CD14-positive monocyte (primary cell): Measurements from ENCODE around the gene RRN3. TPM values are rescaled to one million over a fixed set of nuclear protein-coding genes. Genes with fewer than 3 reads are reported as not detected.
"Not testable (repeated sequence)": the region's sequence is repeated elsewhere in the genome, so short reads cannot be mapped to it uniquely, and the experiment has no call there.

Experiments
- DNase-seq, 3 donors: peaks; one replicate each; pipeline ENCODE4 v3.0.0-alpha.2; 2011 to 2022
- H2AFZ ChIP-seq: 2 replicates; pipeline ENCODE4 v1.6.0; 2012; ENCODE audit warnings: mild to moderate bottlenecking, low read depth, low read length, inconsistent platforms; ENCODE audit not compliant: insufficient read depth, poor library complexity, severe bottlenecking
- H3K27ac ChIP-seq, 2 donors: 1 replicate in 1 of 2; 2 replicates in 1 of 2; pipeline ENCODE4 v1.5.1; 2012 to 2013; ENCODE audit warnings: low read length in 2 of 2, control low read depth in 1 of 2, inconsistent platforms in 1 of 2, low read depth in 1 of 2, mild to moderate bottlenecking in 1 of 2
- H3K27me3 ChIP-seq, 2 donors: one replicate each; pipeline versions ENCODE4 v1.6.0 to v1.6.1; 2011 to 2013; ENCODE audit warnings: low read length in 2 of 2; ENCODE audit not compliant: control insufficient read depth in 2 of 2, insufficient read depth in 2 of 2
- H3K36me3 ChIP-seq, 2 donors: replicated peaks in 1 of 2; 1 replicate in 1 of 2; 2 replicates in 1 of 2; pipeline versions ENCODE4 v1.5.1 to v1.6.1; 2012 to 2013; ENCODE audit warnings: low read length in 2 of 2, control low read depth in 1 of 2, inconsistent platforms in 1 of 2, mild to moderate bottlenecking in 1 of 2; ENCODE audit not compliant: insufficient read depth in 2 of 2, control insufficient read depth in 1 of 2
- H3K4me1 ChIP-seq, 2 donors: 1 replicate in 1 of 2; 2 replicates in 1 of 2; pipeline versions ENCODE4 v1.5.1 to v1.6.1; 2012 to 2013; ENCODE audit warnings: low read length in 2 of 2, control low read depth in 1 of 2, inconsistent platforms in 1 of 2, mild to moderate bottlenecking in 1 of 2, moderate library complexity in 1 of 2; ENCODE audit not compliant: insufficient read depth in 2 of 2, control insufficient read depth in 1 of 2
- H3K4me2 ChIP-seq: replicated peaks from 2 replicates; pipeline ENCODE3; 2012; ENCODE audit warnings: low read length, moderate library complexity, mild to moderate bottlenecking; ENCODE audit not compliant: poor library complexity, severe bottlenecking; ENCODE audit errors: extremely low read depth
- H3K4me3 ChIP-seq, 3 experiments: fragments of 200-600 bp in 1 of 3; sonication (generic) in 1 of 3; replicated peaks in 1 of 3; 1 replicate in 2 of 3; 2 replicates in 1 of 3; pipeline ENCODE4 v1.5.1; 2011 to 2013; ENCODE audit warnings: low read length in 3 of 3, mild to moderate bottlenecking in 3 of 3, control low read depth in 2 of 3, low read depth in 2 of 3, inconsistent platforms in 1 of 3, moderate library complexity in 1 of 3
- H3K79me2 ChIP-seq: 2 replicates; pipeline ENCODE4 v1.6.0; 2012; ENCODE audit warnings: mild to moderate bottlenecking, control low read depth, inconsistent platforms, low read length, moderate library complexity; ENCODE audit not compliant: insufficient read depth
- H3K9ac ChIP-seq: 2 replicates; pipeline ENCODE4 v1.6.0; 2017; ENCODE audit warnings: low read length, mild to moderate bottlenecking; ENCODE audit not compliant: insufficient read depth, poor library complexity, severe bottlenecking
- H3K9me3 ChIP-seq, 2 donors: replicated peaks in 1 of 2; 1 replicate in 1 of 2; 2 replicates in 1 of 2; pipeline versions ENCODE4 v1.5.1 to v1.6.1; 2012 to 2013; ENCODE audit warnings: low read length in 2 of 2, control low read depth in 1 of 2; ENCODE audit not compliant: control insufficient read depth in 1 of 2, insufficient read depth in 1 of 2
- H4K20me1 ChIP-seq: 2 replicates; pipeline ENCODE4 v1.6.0; 2012; ENCODE audit warnings: mild to moderate bottlenecking, low read length, control low read depth, moderate library complexity; ENCODE audit not compliant: insufficient read depth
- H3K27ac Mint-ChIP-seq, 7 donors: one replicate each; pipeline ENCODE4 v1.8.0; 2020; ENCODE audit warnings: mild to moderate bottlenecking in 7 of 7, mixed read lengths in 7 of 7, moderate library complexity in 6 of 7, inconsistent platforms in 2 of 7
- H3K27me3 Mint-ChIP-seq, 3 donors: one replicate each; pipeline ENCODE4 v1.8.0; 2021 to 2022; ENCODE audit warnings: low read depth in 3 of 3, mild to moderate bottlenecking in 3 of 3, mixed read lengths in 3 of 3, moderate library complexity in 3 of 3, inconsistent platforms in 1 of 3
- H3K36me3 Mint-ChIP-seq, 2 donors: one replicate each; pipeline ENCODE4 v1.8.0; 2020; ENCODE audit warnings: mixed read lengths in 2 of 2, inconsistent platforms in 1 of 2, mild to moderate bottlenecking in 1 of 2
- H3K4me1 Mint-ChIP-seq: one replicate; pipeline ENCODE4 v1.8.0; 2020; ENCODE audit warnings: mild to moderate bottlenecking, mixed read lengths
- H3K4me3 Mint-ChIP-seq, 2 donors: one replicate each; pipeline ENCODE4 v1.8.0; 2020; ENCODE audit warnings: mild to moderate bottlenecking in 2 of 2, mixed read lengths in 2 of 2, moderate library complexity in 1 of 2
- H3K9me3 Mint-ChIP-seq, 7 donors: one replicate each; pipeline ENCODE4 v1.8.0; 2020 to 2022; ENCODE audit warnings: mixed read lengths in 7 of 7, mild to moderate bottlenecking in 6 of 7, moderate library complexity in 6 of 7, inconsistent platforms in 2 of 7
- WGBS: methylation state at CpG from one replicate; pipeline ENCODE4 v1.1.5; 2013; ENCODE audit warnings: missing lambda C conversion rate; ENCODE audit not compliant: insufficient coverage; 5-methylcytosine and 5-hydroxymethylcytosine counted together
- intact Hi-C, 2 donors: fragments of 100-400 bp; cut with micrococcal nuclease; formaldehyde crosslinking; loops; one replicate each; pipeline versions ENCODE4 v1.15.0 to v1.15.1; 2023
- polyA plus RNA-seq, 3 donors: library from polyadenylated mRNA; depleted of rRNA in 1 of 3; unstranded in 2 of 3; stranded (reverse) in 1 of 3; fragments of 300-500 nt in 2 of 3; fragments of >200 nt in 1 of 3; fragmentation: Illumina TruSeq in 2 of 3; gene quantifications; 1 replicate in 2 of 3; 2 replicates in 1 of 3; pipeline ENCODE4 v1.2.3, GENCODE V29; 2012 to 2021

The RRN3 gene
- polyA plus RNA-seq, 3 donors: 4.3 to 9.2 (median 9.1) TPM

- H3K27me3 Mint-ChIP-seq, H3K9me3 Mint-ChIP-seq, H3K79me2 ChIP-seq, intact Hi-C loops, H3K27ac ChIP-seq, H3K36me3 Mint-ChIP-seq, DNase-seq, H3K9me3 ChIP-seq, H3K9ac ChIP-seq, H3K36me3 ChIP-seq, H2AFZ ChIP-seq, H3K4me3 Mint-ChIP-seq, H3K27me3 ChIP-seq, H4K20me1 ChIP-seq, H3K4me3 ChIP-seq, H3K4me1 ChIP-seq, H3K4me1 Mint-ChIP-seq, H3K4me2 ChIP-seq, H3K27ac Mint-ChIP-seq: not testable (repeated sequence)
- no CpG with 5 or more reads among the region's 2 CpGs for WGBS
Measured at GRCh38 chr16:15099366-15099909, 5.4 kb upstream of the RRN3 start.

DNA sequence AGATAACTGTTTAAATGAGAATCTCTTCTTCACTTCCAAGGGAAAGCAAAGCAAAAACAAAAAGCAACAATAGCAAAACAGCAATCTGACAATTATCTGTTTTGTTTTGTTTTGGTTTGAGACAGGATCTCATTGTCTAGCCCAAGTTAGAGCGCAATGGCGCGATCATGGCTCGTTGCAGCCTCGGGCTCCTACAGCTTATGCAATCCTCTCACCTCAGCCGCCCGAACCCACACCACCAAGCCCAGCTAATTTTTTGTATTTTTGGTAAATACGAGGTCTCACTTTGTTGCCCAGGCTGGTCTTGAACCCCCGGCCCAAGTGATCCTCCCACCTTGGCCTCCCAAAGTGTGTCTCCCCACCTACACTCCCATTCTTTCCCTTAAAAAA is 2.5 kb upstream of the RRN3 start:
- H3K9me3 Mint-ChIP-seq, H3K36me3 Mint-ChIP-seq, H3K9me3 ChIP-seq, H3K4me2 ChIP-seq, H3K4me3 Mint-ChIP-seq, H3K9ac ChIP-seq, H3K27me3 Mint-ChIP-seq, H4K20me1 ChIP-seq, H3K4me3 ChIP-seq, DNase-seq, intact Hi-C loops, H3K27me3 ChIP-seq, H3K27ac ChIP-seq, H3K36me3 ChIP-seq, H3K27ac Mint-ChIP-seq, H3K79me2 ChIP-seq, H2AFZ ChIP-seq: not testable (repeated sequence)
- H3K4me1 ChIP-seq: peaks cover 12% of the 10 kb centered on the region in 2 donors
- H3K4me1 Mint-ChIP-seq: peaks cover 16% of the 10 kb centered on the region
- no CpG with 5 or more reads among the region's 9 CpGs for WGBS

GRCh38 chr16:15093571-15093954 is 509 bp downstream of the RRN3 start:
- H3K27me3 Mint-ChIP-seq, H3K9me3 ChIP-seq, H4K20me1 ChIP-seq, H3K27me3 ChIP-seq, H3K9me3 Mint-ChIP-seq, intact Hi-C loops, H3K79me2 ChIP-seq, DNase-seq: not testable (repeated sequence)
- Histone ChIP-seq H3K4me3 (peak overlapping the region; percentile 66 to 80 (median 74)), H3K4me1 (peaks cover 12% of the 10 kb centered on the region in 2 donors), H3K4me2 (peak overlapping the region; percentile 68), H3K27ac (peak overlapping the region; percentile 44 to 87), H3K36me3 (peaks cover 2 to 18% of the 10 kb centered on the region in 2 donors), H3K9ac (peak overlapping the region; percentile 69), H2AFZ (peak overlapping the region; percentile 86)
- no CpG with 5 or more reads among the region's 14 CpGs for WGBS
- H3K4me3 Mint-ChIP-seq: peak overlapping the region; percentile 94 to 98
- H3K36me3 Mint-ChIP-seq: peaks cover 23 to 25% of the 10 kb centered on the region in 2 donors
- peak overlapping the region; percentile 95 to 98 (median 97) for H3K27ac Mint-ChIP-seq
- H3K4me1 Mint-ChIP-seq: peaks cover 16% of the 10 kb centered on the region

DNA sequence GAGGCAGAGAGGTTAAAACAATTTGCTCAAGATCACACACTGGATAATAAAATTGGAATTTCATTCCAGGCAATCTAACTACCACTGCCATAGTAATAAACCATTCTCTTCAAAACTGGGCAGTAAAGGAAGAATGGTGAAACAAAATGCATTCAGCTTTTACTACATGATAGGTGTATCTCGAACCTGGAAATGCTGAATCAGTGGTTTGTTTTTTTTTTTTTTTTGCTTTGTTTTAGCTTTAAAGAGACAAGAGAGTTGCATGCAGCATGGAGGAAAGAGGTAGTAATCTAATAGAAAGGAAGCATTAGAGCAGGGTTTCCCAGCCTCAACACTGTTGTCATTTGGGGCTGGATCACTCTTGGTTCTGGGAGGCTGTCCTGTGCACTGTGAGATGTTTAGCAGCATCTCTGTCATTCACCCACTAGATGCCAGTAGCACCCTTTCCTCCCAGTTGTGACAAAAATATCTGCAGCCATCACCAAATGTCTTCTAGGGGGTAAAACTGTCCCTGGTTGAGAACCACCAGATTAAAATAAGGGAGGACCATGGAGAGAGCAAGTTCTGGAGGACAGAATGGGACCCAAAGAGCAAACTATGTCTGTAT is 3.3 kb downstream of the RRN3 start:
- H3K9me3 ChIP-seq, H3K4me2 ChIP-seq, H3K4me3 Mint-ChIP-seq, DNase-seq, H4K20me1 ChIP-seq, H3K79me2 ChIP-seq, H3K4me3 ChIP-seq, H2AFZ ChIP-seq, H3K27me3 ChIP-seq, H3K27me3 Mint-ChIP-seq, H3K9ac ChIP-seq, intact Hi-C loops, H3K9me3 Mint-ChIP-seq, H3K27ac ChIP-seq: not testable (repeated sequence)
- peaks cover 2 to 29% of the 10 kb centered on the region in 2 donors for H3K36me3 ChIP-seq
- Mint-ChIP-seq H3K4me1 (peaks cover 16% of the 10 kb centered on the region), H3K36me3 (peaks cover 33 to 45% of the 10 kb centered on the region in 2 donors), H3K27ac (peak overlapping the region in 1 of 7 donors; percentile 10)
- peaks cover 12% of the 10 kb centered on the region in 2 donors for H3K4me1 ChIP-seq
- WGBS: no CpG with 5 or more reads among the region's 1 CpG
